Ureter (tissue), 1 donor: ENCODE data around the gene ICAM2. TPM values are rescaled to one million over a fixed set of nuclear protein-coding genes. Genes with fewer than 3 reads are reported as not detected.

Experiments
- DNase-seq: peaks from one replicate; pipeline ENCODE4 v3.0.0-alpha.2; 2020; ENCODE audit warnings: low spot score
- total RNA-seq: library from RNA; stranded (reverse); gene quantifications from one replicate; pipeline ENCODE4 v1.2.4, GENCODE V29; 2023
- donor health status: DM: yes; HTN: yes; CAD: no.

The ICAM2 gene
- total RNA-seq, 1 donor from 2014 or later = 39.0 TPM

DNA sequence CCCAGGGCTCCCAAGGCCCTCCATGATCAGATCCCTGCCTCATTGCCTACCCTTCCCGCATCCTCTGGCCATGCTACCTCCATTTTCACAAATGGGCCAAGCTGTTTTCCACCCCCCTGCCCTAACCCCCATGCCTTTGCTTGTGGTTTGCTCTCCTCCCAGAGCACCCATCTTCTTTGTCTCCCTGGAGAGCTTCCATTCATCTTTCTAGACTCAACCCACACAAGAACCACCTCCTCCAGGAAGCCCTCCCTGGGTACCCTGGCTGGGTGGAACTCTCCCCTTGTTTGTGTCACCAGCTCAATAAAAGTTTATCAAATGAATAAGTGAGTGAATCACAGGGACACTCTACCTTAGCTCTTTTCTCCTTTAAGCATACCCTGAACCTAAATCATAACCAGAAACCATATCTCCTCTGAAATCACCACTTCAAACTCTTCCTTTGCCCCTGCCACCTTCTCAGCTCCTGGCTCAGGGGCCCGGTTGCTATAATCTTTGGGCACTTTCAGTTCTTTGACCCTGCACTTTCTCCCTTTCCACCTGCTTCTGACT lies 44.8 kb downstream of the ICAM2 start:
- DNase-seq = no peak

- DNase-seq = no peak
Measured at GRCh38 chr17:63974594-63975192, 45.7 kb downstream of the ICAM2 start.

GRCh38 chr17:63973930-63974593 lies 46.4 kb downstream of the ICAM2 start:
- DNase-seq = no peak

DNA sequence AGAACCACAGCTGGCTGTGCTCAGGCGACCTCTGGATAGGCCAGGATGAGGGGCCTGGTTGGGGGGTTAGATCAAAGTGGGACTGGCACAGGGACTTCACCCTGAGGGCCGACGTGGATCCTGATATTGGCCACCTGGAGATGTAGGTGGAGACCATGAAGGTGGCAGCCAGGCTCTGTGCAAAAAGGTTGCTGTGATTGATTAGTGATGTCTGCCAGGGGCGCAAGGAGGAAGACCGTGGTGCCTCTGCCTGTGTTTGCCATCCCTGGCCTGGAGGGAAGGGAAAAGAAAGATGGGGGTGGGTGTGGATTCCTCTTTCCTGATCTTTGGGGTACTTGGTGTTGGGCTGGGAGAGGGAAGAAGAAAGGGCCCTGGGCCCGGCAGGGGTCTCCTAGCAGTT lies 47.2 kb downstream of the ICAM2 start:
- DNase-seq = no peak

DNA sequence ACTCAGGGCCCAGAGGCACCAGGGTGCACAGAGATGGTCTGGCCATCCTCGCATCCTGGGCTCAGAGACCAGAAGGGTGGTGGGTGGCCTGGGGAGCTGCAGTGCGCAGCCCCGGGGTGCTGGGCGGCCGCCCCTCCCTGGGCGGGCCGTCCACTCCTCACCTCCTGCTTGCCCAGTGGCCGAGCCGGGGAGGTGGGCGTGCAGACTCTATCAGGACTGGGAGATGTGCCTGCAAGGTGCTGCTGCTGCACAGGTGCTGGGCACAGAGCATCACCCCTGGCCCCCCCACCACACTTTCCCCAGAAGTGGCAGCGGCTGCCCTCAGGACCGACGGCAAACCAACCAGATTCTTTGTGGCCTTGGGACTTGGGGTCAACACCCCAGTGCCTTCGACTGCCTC lies 47.6 kb downstream of the ICAM2 start, which contains the start of gene SCN4A:
SCN4A (minus strand) TSS at position 123 of the 400 bp plus-strand sequence; CDS start at position 46, 77 bp downstream.
- no peak for DNase-seq

GRCh38 chr17:63969278-63969677 lies 51.2 kb downstream of the ICAM2 start:
- no peak for DNase-seq

GRCh38 chr17:63967953-63968352 lies 52.5 kb downstream of the ICAM2 start:
- DNase-seq = no peak

- DNase-seq = no peak
Measured at GRCh38 chr17:63966646-63967264, 53.7 kb downstream of the ICAM2 start.

- DNase-seq = no peak
Measured at GRCh38 chr17:63963123-63963522, 57.3 kb downstream of the ICAM2 start.

GRCh38 chr17:63962298-63962744 lies 58.1 kb downstream of the ICAM2 start:
- no peak for DNase-seq

GRCh38 chr17:63961355-63962212 lies 58.8 kb downstream of the ICAM2 start:
- DNase-seq = peak; percentile 76

DNA sequence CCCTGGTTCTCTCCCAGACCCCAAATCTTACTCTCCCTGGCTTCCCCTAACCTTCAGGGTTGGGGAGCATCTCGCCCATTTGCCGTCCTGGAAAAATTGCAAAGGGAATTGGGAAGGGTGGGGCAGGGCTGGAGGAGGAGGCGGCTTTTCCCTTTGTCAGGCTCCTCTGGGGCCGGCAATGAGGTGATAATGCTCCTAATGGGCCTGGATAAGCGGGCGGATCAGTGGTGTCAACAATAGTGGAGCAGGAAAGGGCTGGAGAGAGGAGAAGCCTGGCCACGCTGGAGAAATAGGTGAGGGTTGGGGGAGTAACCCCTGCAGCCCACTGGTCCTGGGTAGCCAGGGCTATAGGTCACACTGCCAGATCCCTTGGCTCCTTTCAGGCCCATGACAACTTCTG lies 60.0 kb downstream of the ICAM2 start:
- no peak for DNase-seq

- DNase-seq = no peak
Measured at GRCh38 chr17:63960006-63960405, 60.4 kb downstream of the ICAM2 start.

DNA sequence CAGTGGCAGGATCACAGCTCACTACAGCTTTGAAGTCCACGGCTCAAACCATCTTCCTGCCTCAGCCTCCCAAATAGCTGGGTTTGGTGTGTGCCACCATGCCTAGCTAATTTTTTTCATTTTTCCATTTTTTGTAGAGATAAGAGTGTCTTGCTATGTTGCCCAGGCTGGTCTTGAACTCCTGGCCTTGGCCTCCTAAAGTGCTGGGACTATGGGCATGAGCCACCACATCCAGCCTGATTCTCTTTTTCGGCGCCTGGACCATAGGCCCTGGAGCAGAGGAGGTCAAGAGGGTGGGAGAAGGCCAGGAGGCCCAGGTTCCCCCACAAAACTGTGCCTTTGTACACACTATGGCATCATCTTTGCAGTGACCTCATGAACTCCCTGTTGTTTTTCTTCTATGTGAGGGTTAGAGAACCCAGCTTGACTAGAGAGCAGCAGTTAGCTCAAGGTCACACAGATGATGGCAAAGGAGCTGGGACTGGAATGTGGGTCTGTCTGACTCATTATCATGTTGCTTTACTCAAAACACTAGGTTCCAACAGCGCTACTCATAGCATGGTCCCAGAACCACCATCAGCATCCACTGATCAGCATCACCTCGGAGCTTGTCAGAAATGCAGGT lies 64.0 kb downstream of the ICAM2 start:
- DNase-seq = no peak

DNA sequence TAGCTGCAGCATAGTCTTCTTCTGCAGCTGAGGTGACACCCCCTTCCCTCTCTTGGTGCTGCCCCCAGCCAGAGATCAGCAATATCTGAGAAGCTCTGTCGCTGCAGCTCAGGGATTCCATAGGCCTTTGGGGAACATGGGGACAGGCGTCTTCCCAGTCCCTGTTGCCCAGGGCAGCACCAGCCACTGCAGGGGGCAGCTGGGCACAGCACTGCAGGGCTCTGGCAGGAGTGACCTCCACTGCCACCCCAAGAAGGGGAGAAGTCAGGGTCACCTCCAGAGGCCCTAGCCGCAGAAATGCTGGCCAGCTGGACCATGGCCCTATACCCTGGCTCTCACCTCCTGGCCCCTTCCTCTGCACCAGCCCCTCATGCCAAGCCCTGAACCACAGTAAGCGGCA lies 64.6 kb downstream of the ICAM2 start:
- DNase-seq = no peak

GRCh38 chr17:63955232-63955631 lies 65.2 kb downstream of the ICAM2 start:
- DNase-seq = no peak

GRCh38 chr17:63954402-63955063 lies 65.9 kb downstream of the ICAM2 start:
- DNase-seq = no peak
